HG02798 (cell line): ENCODE measurements around the gene CD99L2.

Source experiments
- ATAC-seq: cut with Tn5 transposase; IDR thresholded peaks from one replicate; pipeline ENCODE4 v1.9.1; 2021; ENCODE audit warnings: mild to moderate bottlenecking; ENCODE audit not compliant: unreplicated experiment, poor library complexity

CD99L2 gene

DNA sequence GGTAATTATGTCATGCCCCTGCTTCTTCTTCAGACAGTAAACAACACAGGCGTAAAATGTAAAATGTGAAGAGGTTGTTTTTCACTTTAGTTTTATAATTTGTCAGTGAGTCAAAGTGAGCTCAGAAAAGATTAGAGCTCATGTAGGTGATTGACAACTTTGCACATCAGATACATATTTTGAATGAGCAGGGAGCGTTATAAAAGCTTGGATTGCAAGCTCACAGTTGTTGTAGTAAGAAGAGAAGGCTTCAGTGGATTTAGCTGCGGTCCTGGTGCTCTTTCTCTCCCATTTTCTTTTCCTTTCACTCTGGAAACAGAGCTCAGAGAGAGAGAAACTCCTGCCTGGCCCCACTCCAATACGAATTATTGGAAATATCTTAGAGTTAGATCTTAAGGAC is 178.8 kb downstream of the CD99L2 start:
- ATAC-seq = no peak
